HG02571 (cell line): ENCODE results near the gene KIF19.
"Not testable (repeated sequence)": the region's sequence is repeated elsewhere in the genome, so short reads cannot be mapped to it uniquely, and the experiment has no call there.

ENCODE experiments used
- ATAC-seq: cut with Tn5 transposase; IDR thresholded peaks from one replicate; pipeline ENCODE4 v1.9.1; 2021; ENCODE audit warnings: mild to moderate bottlenecking, moderate library complexity; ENCODE audit not compliant: unreplicated experiment

Gene KIF19

GRCh38 chr17:74325743-74326379 is at the start of gene KIF19:
Gene KIF19 (plus strand): TSS chr17:74326226. CDS start chr17:74326350, 124 bp downstream.
- no peak for ATAC-seq

GRCh38 chr17:74276541-74277009 is 49.5 kb upstream of the KIF19 start:
- no peak for ATAC-seq

- ATAC-seq = no peak
Observed at GRCh38 chr17:74277935-74278334, 48.1 kb upstream of the KIF19 start.

GRCh38 chr17:74279617-74280016 is 46.4 kb upstream of the KIF19 start:
- not testable (repeated sequence) for ATAC-seq

- no peak for ATAC-seq
Observed at GRCh38 chr17:74280093-74280513, 45.9 kb upstream of the KIF19 start.

- no peak for ATAC-seq
Observed at GRCh38 chr17:74281799-74282198, 44.2 kb upstream of the KIF19 start.

GRCh38 chr17:74282274-74282586 is 43.8 kb upstream of the KIF19 start:
- not testable (repeated sequence) for ATAC-seq

- no peak for ATAC-seq
Observed at GRCh38 chr17:74282587-74283370, 43.2 kb upstream of the KIF19 start.

- ATAC-seq = no peak
Observed at GRCh38 chr17:74283371-74283673, 42.7 kb upstream of the KIF19 start.

- no peak for ATAC-seq
Observed at GRCh38 chr17:74287031-74287602, 38.9 kb upstream of the KIF19 start.

- peak; percentile 65 for ATAC-seq
Observed at GRCh38 chr17:74288785-74289184, 37.2 kb upstream of the KIF19 start.

- ATAC-seq = no peak
Observed at GRCh38 chr17:74289688-74290087, 36.3 kb upstream of the KIF19 start.

- no peak for ATAC-seq
Observed at GRCh38 chr17:74290340-74290739, 35.7 kb upstream of the KIF19 start.

GRCh38 chr17:74292495-74292894 is 33.5 kb upstream of the KIF19 start:
- no peak for ATAC-seq

GRCh38 chr17:74295625-74296547 is 30.1 kb upstream of the KIF19 start:
- no peak for ATAC-seq

- ATAC-seq = no peak
Observed at GRCh38 chr17:74296548-74296936, 29.5 kb upstream of the KIF19 start.

GRCh38 chr17:74297941-74298340 is 28.1 kb upstream of the KIF19 start:
- no peak for ATAC-seq

GRCh38 chr17:74298778-74299177 is 27.2 kb upstream of the KIF19 start:
- ATAC-seq = no peak

GRCh38 chr17:74299226-74300009 is 26.6 kb upstream of the KIF19 start:
- no peak for ATAC-seq

- ATAC-seq = no peak
Observed at GRCh38 chr17:74303305-74303704, 22.7 kb upstream of the KIF19 start.
